NCI-H1417 treated with DMSO at 0.1 percent for 48 hours (cell line): ENCODE measurements around the gene RNF126.
"Not testable (repeated sequence)": the region's sequence is repeated elsewhere in the genome, so short reads cannot be mapped to it uniquely, and the experiment has no call there.

Experiments
- DNase-seq: peaks from one replicate; lab custom pipeline; 2025; lab: John Stamatoyannopoulos, UW

Gene RNF126

GRCh38 chr19:628168-628567, 34.8 kb downstream of the RNF126 start:
- no peak for DNase-seq

- not testable (repeated sequence) for DNase-seq
Measured at GRCh38 chr19:626566-626965, 36.4 kb downstream of the RNF126 start.

GRCh38 chr19:625257-625656, 37.8 kb downstream of the RNF126 start:
- no peak for DNase-seq

- no peak for DNase-seq
Measured at GRCh38 chr19:624433-625109, 38.4 kb downstream of the RNF126 start.

- no peak for DNase-seq
Measured at GRCh38 chr19:623974-624373, 39.0 kb downstream of the RNF126 start.

- DNase-seq, result no peak
Measured at GRCh38 chr19:623175-623916, 39.7 kb downstream of the RNF126 start.

- DNase-seq, result no peak
Measured at GRCh38 chr19:622666-623065, 40.3 kb downstream of the RNF126 start.

- no peak for DNase-seq
Measured at GRCh38 chr19:621819-622218, 41.2 kb downstream of the RNF126 start.

- DNase-seq, result not testable (repeated sequence)
Measured at GRCh38 chr19:621191-621590, 41.8 kb downstream of the RNF126 start.

GRCh38 chr19:620166-620862, 42.7 kb downstream of the RNF126 start:
- no peak for DNase-seq

DNA sequence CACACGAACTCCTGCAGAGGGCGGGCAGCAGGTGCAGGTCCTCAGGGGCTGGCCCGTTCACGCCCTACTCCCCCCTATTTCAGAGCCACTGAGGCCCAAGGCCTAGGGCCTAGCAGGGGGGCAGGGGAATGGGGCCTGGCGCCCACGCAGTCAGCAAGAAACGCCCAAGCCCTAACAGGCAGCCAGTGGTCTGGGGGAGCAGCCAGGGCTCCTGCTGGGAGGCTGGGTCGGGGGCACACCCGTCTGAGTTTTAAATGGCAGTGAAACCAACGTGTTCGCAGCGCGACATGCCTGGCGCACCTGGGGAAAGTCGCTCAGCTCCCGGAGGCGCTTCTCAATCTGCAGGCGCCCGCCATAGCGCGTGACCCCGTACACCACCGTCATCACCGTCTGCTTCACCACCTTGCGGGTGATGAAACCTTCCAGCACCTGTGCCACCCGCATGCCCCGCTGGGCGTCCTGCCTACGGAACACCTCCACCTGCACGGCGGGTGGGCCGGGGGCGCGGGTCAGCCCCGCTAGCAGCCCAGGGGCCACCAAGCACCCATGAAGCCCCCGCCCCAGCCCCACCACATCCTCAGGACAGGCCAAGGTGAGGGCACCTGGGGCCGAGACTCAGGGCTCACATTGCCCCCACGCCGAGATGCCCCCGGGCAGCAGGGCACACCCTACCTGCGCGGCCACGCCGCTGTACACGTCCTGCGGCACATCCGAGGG, 43.6 kb downstream of the RNF126 start:
- no peak for DNase-seq

DNA sequence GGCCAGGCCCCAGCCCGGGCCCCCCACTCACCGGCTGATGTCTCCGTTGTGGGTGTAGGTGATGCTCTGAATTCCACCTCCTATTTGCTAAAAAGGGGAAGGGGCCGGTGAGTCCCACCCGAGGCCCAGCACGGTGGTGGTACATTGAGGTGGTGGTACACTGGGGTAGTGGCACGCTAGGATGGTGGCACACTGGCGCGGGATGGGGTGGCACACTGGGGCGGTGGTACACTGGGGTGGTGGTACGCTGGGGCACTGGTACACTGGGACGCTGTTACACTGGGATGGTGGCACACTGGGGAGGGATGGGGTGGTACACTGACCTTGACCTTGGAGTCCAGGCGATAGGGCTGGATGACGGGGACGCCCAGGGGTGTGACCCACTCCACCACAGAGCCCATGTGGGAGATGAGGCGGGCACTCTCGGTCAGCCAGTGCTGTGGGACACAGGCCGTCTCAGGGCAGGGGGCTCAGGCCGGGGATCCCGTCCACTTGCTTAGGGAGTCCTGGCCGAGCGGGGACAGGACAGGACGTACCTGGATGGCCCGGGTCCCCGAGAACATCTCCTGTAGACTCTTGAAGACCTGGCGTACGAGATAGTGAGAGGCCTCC, 44.2 kb downstream of the RNF126 start:
- no peak for DNase-seq

- no peak for DNase-seq
Measured at GRCh38 chr19:618247-618619, 44.8 kb downstream of the RNF126 start.

DNA sequence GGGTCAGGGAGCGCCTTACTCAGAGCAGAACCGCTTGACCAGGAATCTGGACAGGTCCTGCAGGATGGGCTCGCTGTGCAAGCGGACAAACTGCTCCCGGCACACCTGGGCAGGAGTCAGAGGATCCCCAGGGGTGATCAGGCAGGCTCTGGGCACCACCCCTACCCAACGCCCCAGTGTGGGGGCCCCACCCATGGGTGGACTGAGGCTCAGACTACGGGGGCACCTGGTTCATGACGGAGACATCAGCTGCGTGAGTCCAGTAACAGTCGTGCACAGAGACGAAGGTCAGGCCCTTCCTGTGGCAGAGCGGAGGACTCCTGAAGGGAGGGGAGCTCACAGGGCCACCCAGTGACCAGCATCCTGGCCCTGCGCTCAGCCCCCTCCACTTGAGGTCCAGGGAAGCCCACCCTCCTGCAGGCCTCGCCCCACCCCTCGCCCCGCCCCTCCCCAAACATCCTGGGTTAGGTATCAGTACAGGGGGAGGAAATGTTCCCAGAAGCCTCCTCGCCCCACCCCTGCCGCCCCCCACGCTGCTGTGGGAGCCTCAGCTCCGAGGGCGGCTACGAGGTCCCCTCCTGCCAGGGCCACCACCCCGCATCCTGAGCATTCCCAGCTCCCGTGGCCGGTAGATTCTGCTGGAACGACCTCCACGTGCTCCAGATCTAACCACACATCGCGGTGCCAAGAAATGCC, 45.3 kb downstream of the RNF126 start:
- DNase-seq, result no peak

- DNase-seq, result no peak
Measured at GRCh38 chr19:616747-617526, 46.1 kb downstream of the RNF126 start.

- no peak for DNase-seq
Measured at GRCh38 chr19:616062-616700, 46.8 kb downstream of the RNF126 start.

DNA sequence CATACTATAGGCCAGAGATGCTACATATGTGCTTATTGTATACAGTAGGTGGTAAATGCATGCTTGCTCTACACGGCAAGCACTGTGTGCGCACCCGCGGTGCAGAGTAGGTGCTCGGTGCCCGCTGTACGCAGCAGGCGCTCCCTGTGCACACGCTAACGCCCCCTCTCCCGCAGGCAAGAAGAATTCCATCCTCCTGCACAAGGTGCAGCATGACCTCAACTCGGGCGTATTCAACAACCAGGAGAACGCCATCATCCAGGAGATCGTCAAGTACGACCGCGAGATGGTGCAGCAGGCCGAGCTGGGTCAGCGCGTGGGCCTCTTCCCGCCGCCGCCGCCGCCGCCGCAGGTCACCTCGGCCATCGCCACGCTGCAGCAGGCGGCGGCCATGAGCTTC, 47.4 kb downstream of the RNF126 start:
- no peak for DNase-seq

- no peak for DNase-seq
Measured at GRCh38 chr19:613732-614567, 49.1 kb downstream of the RNF126 start.

DNA sequence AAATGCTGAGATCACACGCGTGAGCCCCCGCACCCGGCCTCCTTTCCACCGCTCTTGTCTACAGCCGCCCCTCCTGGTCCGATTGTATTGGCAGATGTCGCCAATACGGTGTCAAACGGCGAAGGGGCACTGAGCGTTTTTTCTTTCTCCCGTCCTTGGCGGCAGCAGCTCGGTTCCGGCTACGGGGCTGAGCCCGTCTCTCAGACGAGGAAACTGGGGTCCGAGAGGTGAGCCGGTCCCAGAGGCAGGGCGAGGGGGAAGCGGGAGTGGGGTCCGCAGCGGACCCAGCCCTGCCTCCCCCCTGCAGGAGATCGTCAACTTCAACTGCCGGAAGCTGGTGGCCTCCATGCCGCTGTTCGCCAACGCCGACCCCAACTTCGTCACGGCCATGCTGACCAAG, 50.1 kb downstream of the RNF126 start:
- no peak for DNase-seq
